ENCODE data around the gene UGT3A2. TPM values are rescaled to one million over a fixed set of nuclear protein-coding genes. Genes with fewer than 3 reads are reported as not detected.

UGT3A2 gene
- total and polyA plus RNA-seq, 2 donors (not counting 1 experiment from before 2014, with no cell fraction given): not detected

DNA sequence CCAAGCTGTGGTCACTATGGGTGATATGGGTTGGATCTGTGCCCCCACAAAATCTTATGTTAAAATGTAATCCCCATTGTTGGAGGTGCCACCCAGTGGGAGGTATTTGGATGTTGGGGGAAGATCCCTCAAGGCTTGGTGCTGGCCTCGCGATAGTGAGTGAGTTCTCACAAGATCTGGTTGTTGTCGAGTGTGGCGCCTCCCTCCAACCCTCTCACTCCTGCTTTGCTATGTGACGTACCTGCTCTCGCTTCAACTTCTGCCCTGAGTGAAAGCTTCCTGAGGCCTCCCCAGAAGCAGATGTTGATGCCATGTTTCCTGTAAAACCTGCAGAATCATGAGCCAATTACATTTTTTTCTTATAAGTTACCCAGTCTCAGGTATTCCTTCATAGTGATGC, 35.5 kb downstream of the UGT3A2 start:
- Histone ChIP-seq H4K20me1 (ENCODE audit: control insufficient read depth, insufficient read depth, low read length, poor library complexity, severe bottlenecking) (no peaks in the 10 kb centered on the region), H3K79me2 (ENCODE audit: control insufficient read depth, insufficient read depth, low read length) (no peaks in the 10 kb centered on the region), H2AFZ (ENCODE audit: insufficient read depth, low read depth, low read length, poor library complexity, severe bottlenecking) (no peak overlapping the region), H3K9ac (ENCODE audit: low read length) (no peak overlapping the region), H3K4me3 (ENCODE audit: control extremely low read depth in 1 of 5, extremely low read depth in 1 of 5, insufficient read depth in 1 of 5, low read depth in 2 of 5, low read length in 4 of 5) (no peak overlapping the region), H3K4me2 (replicated peaks; ENCODE audit: low read depth, low read length, poor library complexity, severe bottlenecking) (no peak overlapping the region), H3K27ac (ENCODE audit: low read length in 2 of 2) (no peak overlapping the region), H3K36me3 (replicated peaks in 1 of 2; ENCODE audit: control extremely low read depth in 1 of 2, control insufficient read depth in 1 of 2, extremely low read depth in 1 of 2, insufficient read depth in 2 of 2, low read length in 1 of 2) (no peaks in the 10 kb centered on the region), H3K27me3 (replicated peaks in 1 of 4; ENCODE audit: control extremely low read depth in 1 of 4, control insufficient read depth in 3 of 4, insufficient read depth in 4 of 4, low read length in 3 of 4) (no peaks in the 10 kb centered on the region), H3K9me3 (ENCODE audit: control extremely low read depth in 1 of 3, control insufficient read depth in 2 of 3, insufficient read depth in 1 of 3, low read length in 2 of 3) (peaks cover 0 to 2% (median 0%) of the 10 kb centered on the region in 3 donors), H3K4me1 (ENCODE audit: control insufficient read depth in 2 of 2, insufficient read depth in 2 of 2, low read length in 2 of 2) (no peaks in the 10 kb centered on the region)
- intact Hi-C loops (cut with micrococcal nuclease): no loop called here
- H3K27ac Mint-ChIP-seq: no peak overlapping the region
- DNase-seq (no peak), ATAC-seq (ENCODE audit: low read depth) (no peak)
- ChIA-PET POLR2A (no interaction called here), CTCF (no interaction called here)
- no peaks in the 10 kb centered on the region for H3K4me1 Mint-ChIP-seq
- H3K4me3 Mint-ChIP-seq: no peak overlapping the region
- H3K27me3 Mint-ChIP-seq: no peaks in the 10 kb centered on the region
- no peak for TF ChIP-seq EZH2 (IDR thresholded peaks at IDR 0.05; ENCODE audit: borderline replicate concordance, insufficient read depth, low read depth, low read length, poor library complexity, severe bottlenecking)
- TF ChIP-seq, protein P1, sequence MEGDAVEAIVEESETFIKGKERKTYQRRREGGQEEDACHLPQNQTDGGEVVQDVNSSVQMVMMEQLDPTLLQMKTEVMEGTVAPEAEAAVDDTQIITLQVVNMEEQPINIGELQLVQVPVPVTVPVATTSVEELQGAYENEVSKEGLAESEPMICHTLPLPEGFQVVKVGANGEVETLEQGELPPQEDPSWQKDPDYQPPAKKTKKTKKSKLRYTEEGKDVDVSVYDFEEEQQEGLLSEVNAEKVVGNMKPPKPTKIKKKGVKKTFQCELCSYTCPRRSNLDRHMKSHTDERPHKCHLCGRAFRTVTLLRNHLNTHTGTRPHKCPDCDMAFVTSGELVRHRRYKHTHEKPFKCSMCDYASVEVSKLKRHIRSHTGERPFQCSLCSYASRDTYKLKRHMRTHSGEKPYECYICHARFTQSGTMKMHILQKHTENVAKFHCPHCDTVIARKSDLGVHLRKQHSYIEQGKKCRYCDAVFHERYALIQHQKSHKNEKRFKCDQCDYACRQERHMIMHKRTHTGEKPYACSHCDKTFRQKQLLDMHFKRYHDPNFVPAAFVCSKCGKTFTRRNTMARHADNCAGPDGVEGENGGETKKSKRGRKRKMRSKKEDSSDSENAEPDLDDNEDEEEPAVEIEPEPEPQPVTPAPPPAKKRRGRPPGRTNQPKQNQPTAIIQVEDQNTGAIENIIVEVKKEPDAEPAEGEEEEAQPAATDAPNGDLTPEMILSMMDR (IDR thresholded peaks at IDR 0.05): no peak
- WGBS (ENCODE audit: insufficient coverage): 82% methylated on average over 2 of the region's 6 CpGs
- H3K9me3 Mint-ChIP-seq (ENCODE audit: insufficient read depth): no peaks in the 10 kb centered on the region

- no peaks in the 10 kb centered on the region for H4K20me1 ChIP-seq (ENCODE audit: control insufficient read depth, insufficient read depth, low read length, poor library complexity, severe bottlenecking)
- no peak overlapping the region for H3K4me3 ChIP-seq (ENCODE audit: control extremely low read depth in 1 of 5, extremely low read depth in 1 of 5, insufficient read depth in 1 of 5, low read depth in 2 of 5, low read length in 4 of 5)
- H3K9me3 Mint-ChIP-seq (ENCODE audit: insufficient read depth): no peaks in the 10 kb centered on the region
- no peaks in the 10 kb centered on the region for H3K4me1 Mint-ChIP-seq
- H3K9ac ChIP-seq (ENCODE audit: low read length): no peak overlapping the region
- DNase-seq: no peak
- H3K27me3 Mint-ChIP-seq: no peaks in the 10 kb centered on the region
- TF ChIP-seq EZH2 (IDR thresholded peaks at IDR 0.05; ENCODE audit: borderline replicate concordance, insufficient read depth, low read depth, low read length, poor library complexity, severe bottlenecking): no peak
- TF ChIP-seq, protein P1 (IDR thresholded peaks at IDR 0.05): no peak
- H3K4me1 ChIP-seq (ENCODE audit: control insufficient read depth in 2 of 2, insufficient read depth in 2 of 2, low read length in 2 of 2): no peaks in the 10 kb centered on the region
- H2AFZ ChIP-seq (ENCODE audit: insufficient read depth, low read depth, low read length, poor library complexity, severe bottlenecking): no peak overlapping the region
- no peak overlapping the region for H3K4me2 ChIP-seq (replicated peaks; ENCODE audit: low read depth, low read length, poor library complexity, severe bottlenecking)
- no CpG with 5 or more reads among the region's 1 CpG for WGBS (ENCODE audit: insufficient coverage)
- peaks cover 0 to 2% (median 0%) of the 10 kb centered on the region in 3 donors for H3K9me3 ChIP-seq (ENCODE audit: control extremely low read depth in 1 of 3, control insufficient read depth in 2 of 3, insufficient read depth in 1 of 3, low read length in 2 of 3)
- no peaks in the 10 kb centered on the region for H3K27me3 ChIP-seq (replicated peaks in 1 of 4; ENCODE audit: control extremely low read depth in 1 of 4, control insufficient read depth in 3 of 4, insufficient read depth in 4 of 4, low read length in 3 of 4)
- CTCF ChIA-PET: no interaction called here
- POLR2A ChIA-PET: no interaction called here
- H3K27ac Mint-ChIP-seq: no peak overlapping the region
- H3K79me2 ChIP-seq (ENCODE audit: control insufficient read depth, insufficient read depth, low read length): no peaks in the 10 kb centered on the region
- intact Hi-C loops (cut with micrococcal nuclease): no loop called here
- H3K27ac ChIP-seq (ENCODE audit: low read length in 2 of 2): no peak overlapping the region
- no peak for ATAC-seq (ENCODE audit: low read depth)
- H3K4me3 Mint-ChIP-seq: no peak overlapping the region
- H3K36me3 ChIP-seq (replicated peaks in 1 of 2; ENCODE audit: control extremely low read depth in 1 of 2, control insufficient read depth in 1 of 2, extremely low read depth in 1 of 2, insufficient read depth in 2 of 2, low read length in 1 of 2): no peaks in the 10 kb centered on the region
Observed at GRCh38 chr5:36029914-36030313, 36.8 kb downstream of the UGT3A2 start.

All from B cell (primary cell).